Fibroblast of lung (primary cell): ENCODE measurements around the gene HPGDS. TPM values are rescaled to one million over a fixed set of nuclear protein-coding genes. Genes with fewer than 3 reads are reported as not detected.

ENCODE experiments used
- DNase-seq, 2 donors: peaks; one replicate each; pipeline versions ENCODE4 v3.0.0 to v3.0.0-alpha.2; 2010; ENCODE audit warnings: low read depth in 2 of 2
- H2AFZ ChIP-seq: 2 replicates; pipeline ENCODE4 v1.5.1; 2012; ENCODE audit warnings: low read length, control low read depth, inconsistent platforms
- H3K27ac ChIP-seq: 2 replicates; pipeline ENCODE4 v1.5.1; 2011; ENCODE audit warnings: low read length, control low read depth; ENCODE audit not compliant: insufficient read depth
- H3K27me3 ChIP-seq: 2 replicates; pipeline ENCODE4 v1.5.1; 2011; ENCODE audit warnings: mild to moderate bottlenecking, low read length; ENCODE audit not compliant: control insufficient read depth, insufficient read depth
- H3K36me3 ChIP-seq: 2 replicates; pipeline ENCODE4 v1.5.1; 2011; ENCODE audit warnings: low read length; ENCODE audit not compliant: control insufficient read depth, insufficient read depth
- H3K4me1 ChIP-seq: 2 replicates; pipeline ENCODE4 v1.5.1; 2011; ENCODE audit warnings: low read length; ENCODE audit not compliant: control insufficient read depth, insufficient read depth; ENCODE audit errors: extremely low read depth
- H3K4me2 ChIP-seq: 2 replicates; pipeline ENCODE4 v1.5.1; 2011; ENCODE audit warnings: low read length, control low read depth; ENCODE audit not compliant: insufficient read depth; ENCODE audit errors: extremely low read depth
- H3K4me3 ChIP-seq, 4 experiments: fragments of 200-600 bp in 1 of 4; sonication (generic) in 1 of 4; replicated peaks in 1 of 4; 2 replicates each; pipeline ENCODE4 v1.5.1; 2011 to 2016; ENCODE audit warnings: low read length in 4 of 4, low read depth in 3 of 4, mild to moderate bottlenecking in 3 of 4, control low read depth in 2 of 4, inconsistent platforms in 1 of 4, mixed read lengths in 1 of 4; ENCODE audit not compliant: insufficient read depth in 1 of 4; ENCODE audit errors: control extremely low read depth in 1 of 4
- H3K79me2 ChIP-seq: 2 replicates; pipeline ENCODE4 v1.5.1; 2012; ENCODE audit warnings: mild to moderate bottlenecking, low read length, inconsistent platforms; ENCODE audit not compliant: control insufficient read depth, insufficient read depth
- H3K9ac ChIP-seq: 2 replicates; pipeline ENCODE4 v1.5.1; 2011; ENCODE audit warnings: mild to moderate bottlenecking, low read length, control low read depth; ENCODE audit not compliant: insufficient read depth
- H3K9me3 ChIP-seq: 2 replicates; pipeline ENCODE4 v1.5.1; 2012; ENCODE audit warnings: low read depth, low read length; ENCODE audit not compliant: control insufficient read depth, insufficient read depth
- H4K20me1 ChIP-seq: 2 replicates; pipeline ENCODE4 v1.5.1; 2011; ENCODE audit warnings: low read length; ENCODE audit not compliant: control insufficient read depth, insufficient read depth; ENCODE audit errors: extremely low read depth
- CTCF ChIP-seq, 2 donors: IDR thresholded peaks in 1 of 2; conservative IDR thresholded peaks in 1 of 2; 1 replicate in 1 of 2; 2 replicates in 1 of 2; pipeline ENCODE4 v1.5.1; 2011 to 2012; ENCODE audit warnings: low read length in 2 of 2, control low read depth in 1 of 2, inconsistent platforms in 1 of 2, low read depth in 1 of 2, mild to moderate bottlenecking in 1 of 2
- EZH2 ChIP-seq: IDR thresholded peaks from 2 replicates; pipeline ENCODE4 v1.5.1; 2012; ENCODE audit warnings: low read length, control low read depth, mild to moderate bottlenecking; ENCODE audit errors: missing control alignments
- polyA plus RNA-seq, 2 donors: library from polyadenylated mRNA; depleted of rRNA in 1 of 2; stranded (reverse) in 1 of 2; unstranded in 1 of 2; fragments of >200 nt; gene quantifications; 2 replicates each; pipeline ENCODE4 v1.2.1, GENCODE V29; 2011 to 2012; ENCODE audit warnings: missing spikeins in 1 of 2
- total RNA-seq: library from RNA; depleted of rRNA; stranded (reverse); fragments of >200 nt; gene quantifications from 2 replicates; pipeline ENCODE4 v1.2.1, GENCODE V29; 2014

HPGDS gene
- total and polyA plus RNA-seq, 2 donors (not counting 1 experiment from before 2014, with no cell fraction given) = not detected

GRCh38 chr4:94369046-94369445, 26.4 kb upstream of the HPGDS start:
- H2AFZ ChIP-seq = no peak overlapping the region
- no peak overlapping the region for H3K4me2 ChIP-seq
- H3K79me2 ChIP-seq = no peaks in the 10 kb centered on the region
- no peak for DNase-seq
- H3K27ac ChIP-seq = no peak overlapping the region
- no peaks in the 10 kb centered on the region for H3K4me1 ChIP-seq
- H3K9me3 ChIP-seq = no peaks in the 10 kb centered on the region
- H3K9ac ChIP-seq = no peak overlapping the region
- H3K36me3 ChIP-seq = no peaks in the 10 kb centered on the region
- no peaks in the 10 kb centered on the region for H3K27me3 ChIP-seq
- no peak overlapping the region for H3K4me3 ChIP-seq
- no peak for TF ChIP-seq EZH2
- TF ChIP-seq CTCF (conservative IDR thresholded peaks at IDR 0.05 in 1 of 2, IDR thresholded peaks at IDR 0.05 in 1 of 2; ENCODE audit: low read depth in 1 of 2, low read length in 2 of 2) = no peak
- no peaks in the 10 kb centered on the region for H4K20me1 ChIP-seq

- no peak for DNase-seq
- Histone ChIP-seq H3K79me2 (no peaks in the 10 kb centered on the region), H3K27ac (no peak overlapping the region), H3K9me3 (no peaks in the 10 kb centered on the region), H2AFZ (no peak overlapping the region), H3K4me2 (no peak overlapping the region), H4K20me1 (no peaks in the 10 kb centered on the region), H3K4me1 (no peaks in the 10 kb centered on the region), H3K4me3 (no peak overlapping the region), H3K36me3 (no peaks in the 10 kb centered on the region), H3K9ac (no peak overlapping the region), H3K27me3 (no peaks in the 10 kb centered on the region)
- TF ChIP-seq EZH2 (no peak), CTCF (conservative IDR thresholded peaks at IDR 0.05 in 1 of 2, IDR thresholded peaks at IDR 0.05 in 1 of 2; ENCODE audit: low read depth in 1 of 2, low read length in 2 of 2) (no peak)
These were observed 25.8 kb upstream of the HPGDS start for GRCh38 chr4:94368459-94368858.

GRCh38 chr4:94365304-94365703, 22.7 kb upstream of the HPGDS start:
- no peaks in the 10 kb centered on the region for H3K79me2 ChIP-seq
- H3K36me3 ChIP-seq = no peaks in the 10 kb centered on the region
- H3K9me3 ChIP-seq = no peaks in the 10 kb centered on the region
- H3K27ac ChIP-seq = no peak overlapping the region
- peak in 1 of 2 donors; percentile 15 for DNase-seq
- no peak overlapping the region for H2AFZ ChIP-seq
- H3K9ac ChIP-seq = no peak overlapping the region
- no peaks in the 10 kb centered on the region for H3K27me3 ChIP-seq
- no peaks in the 10 kb centered on the region for H4K20me1 ChIP-seq
- H3K4me2 ChIP-seq = no peak overlapping the region
- TF ChIP-seq EZH2 = no peak
- no peak for TF ChIP-seq CTCF (conservative IDR thresholded peaks at IDR 0.05 in 1 of 2, IDR thresholded peaks at IDR 0.05 in 1 of 2; ENCODE audit: low read depth in 1 of 2, low read length in 2 of 2)
- no peak overlapping the region for H3K4me3 ChIP-seq
- no peaks in the 10 kb centered on the region for H3K4me1 ChIP-seq
